ENCODE data around the gene HIGD1B. TPM values are rescaled to one million over a fixed set of nuclear protein-coding genes. Genes with fewer than 3 reads are reported as not detected.
A peak's percentile ranks its signal among the peaks of the same experiment; 100 is the strongest.

The HIGD1B gene
- total RNA-seq, 2 experiments from 2014 or later, result not detected

DNA sequence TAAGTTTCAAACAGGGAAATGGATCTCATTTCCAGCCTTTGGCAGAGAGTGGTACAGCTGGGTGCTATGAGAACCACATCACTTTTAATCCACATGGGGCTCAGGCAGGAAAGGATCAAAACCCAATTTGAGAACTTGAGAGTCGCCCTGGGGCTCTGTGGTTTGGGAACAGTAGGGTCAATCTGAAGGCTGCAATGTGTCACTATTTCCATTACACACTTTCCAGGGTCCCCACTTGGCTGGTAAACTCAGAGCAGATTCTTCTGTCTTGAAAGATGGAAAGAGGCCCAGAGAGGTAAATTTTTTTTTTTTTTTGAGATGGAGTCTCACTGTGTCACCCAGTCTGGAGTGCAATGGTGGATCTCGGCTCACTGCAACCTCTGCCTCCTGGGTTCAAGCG is 6.7 kb upstream of the HIGD1B start:
- Mint-ChIP-seq H3K4me3 (no peak overlapping the region), H3K27ac (no peak overlapping the region), H3K36me3 (ENCODE audit: low read depth) (no peaks in the 10 kb centered on the region), H3K27me3 (ENCODE audit: low read depth) (no peaks in the 10 kb centered on the region), H3K4me1 (ENCODE audit: low read depth) (no peaks in the 10 kb centered on the region), H3K9me3 (ENCODE audit: insufficient read depth) (no peaks in the 10 kb centered on the region)
- ATAC-seq (no peak), DNase-seq (no peak)
- ChIA-PET POLR2A (no interaction called here), CTCF (interaction anchor here (0.6 kb wide), 1 partner anchor 12 kb away, joined by 3 read pairs; no protein-coding TSS in a partner anchor)

DNA sequence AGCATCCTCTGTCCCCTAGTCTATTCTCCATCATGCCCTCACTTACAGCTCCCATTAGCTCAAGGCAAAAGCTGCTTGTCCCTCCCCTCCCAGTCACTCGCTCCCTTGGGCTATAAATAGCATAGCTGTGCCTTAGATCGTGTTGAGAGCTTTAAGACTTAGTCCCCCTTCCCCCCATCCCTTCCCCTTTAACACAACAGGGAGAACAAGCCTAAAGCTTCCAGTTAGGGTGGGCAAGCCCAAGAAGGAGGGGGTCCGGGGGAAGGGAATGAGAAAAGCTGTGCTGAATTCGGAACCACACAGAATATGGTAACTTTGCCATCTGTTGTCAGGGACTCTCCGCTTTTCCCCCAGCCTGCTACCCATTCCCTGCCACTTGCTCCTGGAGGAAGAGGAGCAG is 4.9 kb upstream of the HIGD1B start:
- Mint-ChIP-seq H3K4me1 (ENCODE audit: low read depth) (no peaks in the 10 kb centered on the region), H3K27ac (no peak overlapping the region), H3K27me3 (ENCODE audit: low read depth) (no peaks in the 10 kb centered on the region), H3K4me3 (no peak overlapping the region), H3K36me3 (ENCODE audit: low read depth) (no peaks in the 10 kb centered on the region), H3K9me3 (ENCODE audit: insufficient read depth) (no peaks in the 10 kb centered on the region)
- ChIA-PET CTCF (no interaction called here), POLR2A (no interaction called here)
- ATAC-seq (no peak), DNase-seq (no peak)

DNA sequence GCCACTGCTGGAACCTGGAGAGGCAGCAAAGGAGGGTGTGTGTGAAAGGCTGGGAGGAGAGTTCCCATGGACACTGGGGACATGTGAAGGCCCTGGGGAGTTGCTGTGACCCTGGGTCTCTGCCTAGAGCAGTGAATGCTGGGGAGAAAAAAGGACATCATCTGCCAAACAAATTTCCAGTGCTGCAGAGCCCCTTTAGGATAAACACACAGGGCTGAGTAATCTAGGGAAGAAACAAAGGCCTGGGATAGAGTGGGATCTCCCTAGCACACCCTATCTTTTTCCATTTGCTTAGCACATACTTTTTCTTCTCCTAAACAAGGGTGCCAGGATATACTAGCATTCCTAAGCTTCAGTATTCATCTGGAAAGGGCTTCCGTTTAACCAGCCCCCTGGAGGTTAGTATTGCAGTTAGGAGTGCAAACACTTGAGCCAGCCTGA is 3.3 kb upstream of the HIGD1B start:
- H3K4me1 Mint-ChIP-seq (ENCODE audit: low read depth), result no peaks in the 10 kb centered on the region
- no peak overlapping the region for H3K4me3 Mint-ChIP-seq
- POLR2A ChIA-PET, result interaction anchor here (0.6 kb wide), 1 partner anchor 912 kb away, joined by 3 read pairs; no protein-coding TSS in a partner anchor
- ATAC-seq (no peak), DNase-seq (no peak)
- no peak overlapping the region for H3K27ac Mint-ChIP-seq
- no peaks in the 10 kb centered on the region for H3K27me3 Mint-ChIP-seq (ENCODE audit: low read depth)
- H3K9me3 Mint-ChIP-seq (ENCODE audit: insufficient read depth), result no peaks in the 10 kb centered on the region
- H3K36me3 Mint-ChIP-seq (ENCODE audit: low read depth), result peaks cover 7% of the 10 kb centered on the region
- CTCF ChIA-PET, result interaction anchor here (1.3 kb wide), 1 partner anchor 65 kb away, joined by 5 read pairs; no protein-coding TSS in a partner anchor

DNA sequence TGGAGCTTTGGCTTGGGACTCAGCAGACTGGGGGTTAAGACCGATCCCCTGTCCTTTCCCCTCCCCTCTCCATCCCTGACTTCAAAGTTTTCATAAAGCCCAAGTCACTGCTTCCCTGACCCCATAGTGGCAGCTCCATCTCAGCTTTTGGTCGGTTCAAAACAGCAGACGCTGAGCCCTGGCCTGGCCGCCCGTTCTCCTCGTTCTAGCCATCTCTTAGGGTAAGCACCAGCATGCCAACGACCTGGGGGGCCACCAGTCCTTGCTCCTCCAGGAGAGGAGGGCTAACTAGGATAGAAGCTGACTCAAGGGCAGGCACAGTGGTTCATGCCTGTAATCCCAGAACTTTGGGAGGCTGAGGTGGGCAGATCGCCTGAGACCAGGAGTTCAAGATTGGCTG is 1.5 kb upstream of the HIGD1B start:
- ChIA-PET POLR2A (interaction anchor here (0.6 to 0.7 kb wide), 2 partner anchors 9 to 343 kb away, joined by 3 read pairs; partner anchors contain the start of gene GPATCH8), CTCF (interaction anchor here (0.7 to 1.4 kb wide), 2 partner anchors 19 to 32 kb away, joined by 3 to 5 read pairs; no protein-coding TSS in a partner anchor)
- Mint-ChIP-seq H3K4me3 (no peak overlapping the region), H3K4me1 (ENCODE audit: low read depth) (no peaks in the 10 kb centered on the region), H3K27me3 (ENCODE audit: low read depth) (no peaks in the 10 kb centered on the region), H3K9me3 (ENCODE audit: insufficient read depth) (no peaks in the 10 kb centered on the region), H3K27ac (peak overlapping the region; percentile 14), H3K36me3 (ENCODE audit: low read depth) (peaks cover 18% of the 10 kb centered on the region)
- no peak for DNase-seq
- ATAC-seq, result no peak

DNA sequence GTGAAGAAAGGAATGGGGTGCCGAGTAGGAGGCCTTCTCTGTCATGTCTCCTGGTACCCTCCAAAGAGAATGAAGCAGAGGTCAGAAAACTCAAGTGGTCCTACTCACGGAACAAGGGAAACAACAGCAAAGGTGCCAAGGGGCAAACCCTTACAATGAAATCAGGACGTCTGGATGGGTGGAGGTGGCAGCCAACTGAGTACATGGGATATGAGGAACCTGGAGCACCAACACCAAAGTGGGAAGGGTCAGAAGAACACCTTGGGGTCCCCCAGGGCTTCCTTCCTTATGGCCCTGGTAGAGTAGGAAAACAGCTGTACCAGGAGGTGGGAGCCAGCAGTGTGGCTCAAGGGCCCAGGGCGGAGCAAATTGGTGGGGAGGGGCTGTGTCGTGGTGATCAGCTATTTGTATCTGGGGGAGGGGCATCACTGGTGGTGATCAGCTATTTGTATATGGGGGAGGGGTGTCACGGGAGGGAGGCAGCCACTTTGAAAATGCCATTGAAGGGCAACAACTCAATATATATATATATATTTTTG is 643 bp downstream of the HIGD1B start:
- H3K27ac Mint-ChIP-seq, result no peak overlapping the region
- no peaks in the 10 kb centered on the region for H3K4me1 Mint-ChIP-seq (ENCODE audit: low read depth)
- DNase-seq, result no peak
- no peak overlapping the region for H3K4me3 Mint-ChIP-seq
- POLR2A ChIA-PET, result no interaction called here
- no peaks in the 10 kb centered on the region for H3K9me3 Mint-ChIP-seq (ENCODE audit: insufficient read depth)
- peaks cover 28% of the 10 kb centered on the region for H3K36me3 Mint-ChIP-seq (ENCODE audit: low read depth)
- no peaks in the 10 kb centered on the region for H3K27me3 Mint-ChIP-seq (ENCODE audit: low read depth)
- CTCF ChIA-PET, result interaction anchor here (1.3 kb wide), 1 partner anchor 16 kb away, joined by 4 read pairs; no protein-coding TSS in a partner anchor
- no peak for ATAC-seq

DNA sequence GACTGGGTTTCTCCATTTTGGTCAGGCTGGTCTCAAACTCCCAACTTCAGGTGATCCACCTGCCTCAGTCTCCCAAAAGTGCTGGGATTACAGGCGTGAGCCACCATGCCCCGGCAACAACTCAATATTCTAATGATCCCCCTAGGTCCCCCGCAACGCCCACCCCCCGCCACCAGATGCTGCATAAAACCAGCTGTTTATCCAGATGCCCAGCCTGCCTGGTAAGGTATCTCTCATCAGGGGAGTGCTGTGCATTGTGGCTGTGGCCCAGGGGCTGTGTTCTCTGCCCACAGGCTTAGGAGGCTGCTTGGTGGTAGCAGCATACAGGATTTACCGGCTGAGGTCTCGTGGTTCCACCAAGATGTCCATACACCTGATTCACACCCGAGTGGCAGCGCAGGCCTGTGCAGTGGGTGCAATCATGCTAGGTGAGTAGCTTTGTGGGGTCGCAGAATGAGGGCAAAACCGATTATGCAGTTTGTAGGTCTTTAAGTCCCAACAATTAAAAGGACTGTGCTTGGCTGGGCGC is 1.3 kb downstream of the HIGD1B start:
- Mint-ChIP-seq H3K9me3 (ENCODE audit: insufficient read depth) (no peaks in the 10 kb centered on the region), H3K36me3 (ENCODE audit: low read depth) (peaks cover 35% of the 10 kb centered on the region), H3K27me3 (ENCODE audit: low read depth) (no peaks in the 10 kb centered on the region), H3K4me3 (no peak overlapping the region), H3K27ac (no peak overlapping the region), H3K4me1 (ENCODE audit: low read depth) (no peaks in the 10 kb centered on the region)
- ATAC-seq, result no peak
- DNase-seq, result no peak
- ChIA-PET POLR2A (no interaction called here), CTCF (no interaction called here)

DNA sequence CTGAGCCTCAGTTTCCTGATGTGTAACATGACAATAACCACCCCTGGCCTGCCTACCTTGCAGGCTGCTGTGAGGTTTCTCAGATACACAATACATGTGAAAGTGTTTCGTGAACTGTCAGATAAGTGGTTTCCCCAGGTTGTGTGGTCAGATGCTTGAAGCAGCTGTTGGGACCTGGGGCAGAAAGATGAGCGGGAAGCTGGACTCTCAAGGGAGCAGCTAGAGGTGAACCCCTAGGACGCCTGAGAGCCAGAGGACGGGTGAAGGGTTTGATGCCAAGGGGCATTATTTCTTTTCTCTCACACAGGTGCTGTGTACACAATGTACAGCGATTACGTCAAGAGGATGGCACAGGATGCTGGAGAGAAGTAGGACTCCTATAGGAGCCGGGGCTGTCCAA is 2.3 kb downstream of the HIGD1B start:
- Mint-ChIP-seq H3K36me3 (ENCODE audit: low read depth) (peaks cover 43% of the 10 kb centered on the region), H3K27me3 (ENCODE audit: low read depth) (no peaks in the 10 kb centered on the region), H3K9me3 (ENCODE audit: insufficient read depth) (no peaks in the 10 kb centered on the region), H3K27ac (no peak overlapping the region), H3K4me3 (no peak overlapping the region), H3K4me1 (ENCODE audit: low read depth) (no peaks in the 10 kb centered on the region)
- DNase-seq (no peak), ATAC-seq (no peak)
- ChIA-PET POLR2A (no interaction called here), CTCF (no interaction called here)

DNA sequence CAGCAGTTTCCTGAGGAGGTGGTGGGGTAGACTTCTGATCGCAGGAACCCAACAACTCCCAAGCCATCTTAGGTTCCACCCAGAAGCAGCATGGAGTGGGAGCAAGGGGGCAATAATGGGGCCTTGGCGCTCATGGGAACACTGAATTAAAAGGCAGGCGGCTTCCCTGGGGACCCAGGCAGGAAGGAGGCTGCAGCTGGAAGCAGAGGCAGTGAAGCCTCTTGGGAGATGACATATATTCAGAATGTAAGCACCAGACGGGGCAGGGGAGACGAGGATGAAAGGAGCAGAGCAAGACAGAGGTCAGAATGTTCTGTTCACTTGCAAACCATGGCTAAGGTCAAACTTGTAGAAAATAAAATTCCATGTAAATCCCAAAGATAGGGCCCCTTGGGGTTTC is 2.9 kb downstream of the HIGD1B start:
- H3K36me3 Mint-ChIP-seq (ENCODE audit: low read depth), result peaks cover 43% of the 10 kb centered on the region
- peak overlapping the region; percentile 29 for H3K27ac Mint-ChIP-seq
- CTCF ChIA-PET, result no interaction called here
- no peaks in the 10 kb centered on the region for H3K27me3 Mint-ChIP-seq (ENCODE audit: low read depth)
- POLR2A ChIA-PET, result no interaction called here
- H3K4me3 Mint-ChIP-seq, result no peak overlapping the region
- ATAC-seq, result no peak
- DNase-seq, result no peak
- H3K9me3 Mint-ChIP-seq (ENCODE audit: insufficient read depth), result no peaks in the 10 kb centered on the region
- H3K4me1 Mint-ChIP-seq (ENCODE audit: low read depth), result no peaks in the 10 kb centered on the region

DNA sequence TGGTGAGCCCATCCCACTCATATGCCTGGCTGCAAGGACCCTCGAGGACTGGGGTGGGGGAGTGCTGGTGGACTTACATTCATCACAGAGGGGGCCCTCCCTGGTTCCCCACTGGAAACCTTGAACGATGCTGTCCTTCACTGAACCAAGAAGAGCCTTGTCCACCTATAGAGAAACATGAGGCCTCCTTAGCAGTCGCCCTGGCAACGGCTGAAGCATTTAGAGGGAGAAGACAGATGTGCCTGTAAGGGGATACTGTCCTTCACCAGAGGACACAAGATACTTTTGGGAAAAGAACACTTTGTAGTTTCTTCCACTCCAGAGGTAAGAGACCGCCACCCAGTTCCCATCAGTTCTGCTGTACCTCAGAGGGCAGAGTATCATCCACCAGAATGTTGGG is 6.5 kb downstream of the HIGD1B start:
- Mint-ChIP-seq H3K4me1 (ENCODE audit: low read depth) (no peaks in the 10 kb centered on the region), H3K27me3 (ENCODE audit: low read depth) (no peaks in the 10 kb centered on the region), H3K27ac (no peak overlapping the region), H3K4me3 (no peak overlapping the region), H3K9me3 (ENCODE audit: insufficient read depth) (no peaks in the 10 kb centered on the region), H3K36me3 (ENCODE audit: low read depth) (peaks cover 54% of the 10 kb centered on the region)
- POLR2A ChIA-PET, result no interaction called here
- DNase-seq (no peak), ATAC-seq (no peak)
- CTCF ChIA-PET, result interaction anchor here (1.0 kb wide), 1 partner anchor 10 kb away, joined by 3 read pairs; no protein-coding TSS in a partner anchor

DNA sequence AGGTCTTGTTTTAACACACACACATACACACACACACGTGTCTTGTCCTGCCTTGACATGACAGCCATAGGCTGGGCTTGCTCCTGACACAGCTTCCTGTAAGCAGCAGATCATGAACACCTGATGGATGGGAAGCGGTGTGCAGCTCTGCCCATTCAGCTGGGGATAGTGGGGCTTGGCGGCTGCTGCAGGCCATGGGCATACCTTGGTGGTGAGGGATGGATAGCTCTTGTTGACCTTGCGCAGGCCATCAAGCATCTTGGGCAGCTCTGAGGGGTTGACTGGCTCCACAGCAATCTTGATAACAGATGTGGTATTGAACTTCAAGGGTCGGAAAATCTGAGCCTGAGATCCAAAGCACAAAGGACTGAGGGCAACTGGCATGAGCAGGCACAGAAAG is 12.0 kb downstream of the HIGD1B start:
- Mint-ChIP-seq H3K4me3 (no peak overlapping the region), H3K27ac (peak overlapping the region; percentile 27), H3K36me3 (ENCODE audit: low read depth) (peaks cover 61% of the 10 kb centered on the region), H3K27me3 (ENCODE audit: low read depth) (no peaks in the 10 kb centered on the region), H3K4me1 (ENCODE audit: low read depth) (no peaks in the 10 kb centered on the region), H3K9me3 (ENCODE audit: insufficient read depth) (no peaks in the 10 kb centered on the region)
- CTCF ChIA-PET, result interaction anchor here (1.5 to 14.7 kb wide), 3 partner anchors 19 to 85 kb away, joined by 4 to 161 read pairs (median 8); no protein-coding TSS in a partner anchor
- DNase-seq (no peak), ATAC-seq (no peak)
- POLR2A ChIA-PET, result no interaction called here

DNA sequence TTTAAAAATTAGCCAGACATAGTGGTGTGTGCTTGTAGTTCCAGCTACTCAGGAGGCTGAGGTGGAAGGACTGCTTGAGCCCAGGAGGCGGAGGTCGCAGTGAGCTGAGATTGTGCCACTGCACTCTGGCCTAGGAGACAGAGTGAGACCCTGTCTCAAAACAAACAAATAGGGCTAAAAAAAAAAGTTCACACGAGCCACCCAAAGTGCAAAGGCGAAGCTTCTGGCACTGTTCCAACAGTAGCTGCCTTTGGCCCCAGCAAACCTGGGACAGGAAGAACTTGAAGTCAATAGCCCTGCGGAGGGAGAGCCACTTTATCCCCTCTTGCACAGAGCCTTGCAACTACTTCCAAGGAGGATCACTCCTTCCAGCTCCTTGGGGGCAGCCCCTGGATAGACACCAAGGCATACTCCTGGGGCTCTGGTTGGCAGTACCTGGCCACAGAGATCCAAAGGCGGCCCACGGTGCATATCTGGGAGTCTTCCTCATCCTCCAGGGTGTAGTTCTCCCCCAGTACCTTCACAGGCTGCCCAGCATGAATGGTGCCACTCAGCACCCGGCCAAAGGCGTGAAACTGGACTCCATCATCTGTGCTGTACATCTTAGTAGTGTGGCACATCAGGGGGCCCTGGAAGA is 14.7 kb downstream of the HIGD1B start:
- CTCF ChIA-PET, result interaction anchor here (1.9 to 14.7 kb wide), 3 partner anchors 17 to 87 kb away, joined by 9 to 161 read pairs (median 14); no protein-coding TSS in a partner anchor
- ATAC-seq, result no peak
- DNase-seq, result no peak
- no peaks in the 10 kb centered on the region for H3K4me1 Mint-ChIP-seq (ENCODE audit: low read depth)
- no peak overlapping the region for H3K27ac Mint-ChIP-seq
- no peaks in the 10 kb centered on the region for H3K9me3 Mint-ChIP-seq (ENCODE audit: insufficient read depth)
- H3K4me3 Mint-ChIP-seq, result no peak overlapping the region
- H3K36me3 Mint-ChIP-seq (ENCODE audit: low read depth), result peaks cover 54% of the 10 kb centered on the region
- POLR2A ChIA-PET, result interaction anchor here (0.6 to 0.7 kb wide), 2 partner anchors 10 to 286 kb away, joined by 4 read pairs; no protein-coding TSS in a partner anchor
- no peaks in the 10 kb centered on the region for H3K27me3 Mint-ChIP-seq (ENCODE audit: low read depth)
